MM.1S (cell line): Measurements from ENCODE around the gene GDF11.

ENCODE experiments used
- DNase-seq: peaks from one replicate; pipeline ENCODE4 v3.0.0-alpha.2; 2015
- H2AFZ ChIP-seq: fragments of 300-600 bp; sonication (generic); 2 replicates; pipeline ENCODE4 v1.6.0; 2016; ENCODE audit warnings: antibody characterized with exemption, low read length
- H3F3A ChIP-seq: fragments of 300-600 bp; sonication (generic); 2 replicates; pipeline ENCODE4 v1.6.1; 2016; ENCODE audit warnings: mild to moderate bottlenecking, antibody characterized with exemption, low read length, moderate library complexity, mixed read lengths; ENCODE audit not compliant: insufficient read depth
- H3K27ac ChIP-seq: fragments of 300-600 bp; sonication (generic); 2 replicates; pipeline ENCODE4 v1.5.1; 2016; ENCODE audit warnings: mild to moderate bottlenecking, low read length
- H3K27me3 ChIP-seq: fragments of 300-600 bp; sonication (generic); replicated peaks from 2 replicates; pipeline ENCODE4 v1.6.0; 2016; ENCODE audit warnings: low read length; ENCODE audit not compliant: insufficient read depth
- H3K36me3 ChIP-seq: fragments of 300-600 bp; sonication (generic); replicated peaks from 2 replicates; pipeline ENCODE4 v1.6.1; 2016; ENCODE audit warnings: mild to moderate bottlenecking, low read length, mixed read lengths; ENCODE audit not compliant: insufficient read depth
- H3K4me1 ChIP-seq: fragments of 300-600 bp; sonication (generic); 2 replicates; pipeline ENCODE4 v1.6.1; 2016; ENCODE audit warnings: low read length, mixed read lengths
- H3K4me2 ChIP-seq: fragments of 300-600 bp; sonication (generic); 2 replicates; pipeline ENCODE4 v1.6.0; 2016; ENCODE audit warnings: low read depth, low read length
- H3K4me3 ChIP-seq: fragments of 300-600 bp; sonication (generic); 2 replicates; pipeline ENCODE4 v1.5.1; 2016; ENCODE audit warnings: low read length, mixed read lengths
- H3K79me2 ChIP-seq: fragments of 300-600 bp; sonication (generic); 2 replicates; pipeline ENCODE4 v1.6.1; 2016; ENCODE audit warnings: mixed run types, low read length, mixed read lengths
- H3K9ac ChIP-seq: fragments of 300-600 bp; sonication (generic); 2 replicates; pipeline ENCODE4 v1.6.1; 2016; ENCODE audit warnings: low read length, mixed read lengths
- H3K9me2 ChIP-seq: fragments of 300-600 bp; sonication (generic); replicated peaks from 2 replicates; pipeline ENCODE4 v1.6.1; 2016; ENCODE audit warnings: mild to moderate bottlenecking, low read length, mixed read lengths; ENCODE audit not compliant: insufficient read depth
- H3K9me3 ChIP-seq: fragments of 300-600 bp; sonication (generic); replicated peaks from 2 replicates; pipeline ENCODE4 v1.6.1; 2016; ENCODE audit warnings: mild to moderate bottlenecking, low read length, mixed read lengths; ENCODE audit not compliant: insufficient read depth
- H4K20me1 ChIP-seq: fragments of 300-600 bp; sonication (generic); 2 replicates; pipeline ENCODE4 v1.6.1; 2016; ENCODE audit warnings: mild to moderate bottlenecking, low read length, moderate library complexity, mixed read lengths; ENCODE audit not compliant: insufficient read depth
- EZH2 ChIP-seq: fragments of 300-600 bp; sonication (generic); optimal IDR thresholded peaks from 2 replicates; pipeline ENCODE3; 2017; ENCODE audit warnings: low read depth, mild to moderate bottlenecking, antibody characterized with exemption, low read length, mixed read lengths
- EZH2phosphoT487 ChIP-seq: fragments of 300-600 bp; sonication (generic); IDR thresholded peaks from 2 replicates; pipeline ENCODE4 v1.6.1; 2018; ENCODE audit warnings: antibody characterized with exemption, low read length
- TF ChIP-seq, protein P1 (sequence below): fragments of 300-600 bp; sonication (generic); IDR thresholded peaks from 2 replicates; pipeline ENCODE4 v1.5.1; 2016; ENCODE audit warnings: antibody characterized with exemption, low read length, mixed read lengths

GDF11 gene

GRCh38 chr12:55727643-55728185 is 15.2 kb upstream of the GDF11 start:
- no peaks in the 10 kb centered on the region for H3K36me3 ChIP-seq
- peak overlapping the region; percentile 81 for H3K4me3 ChIP-seq
- H3K9me2 ChIP-seq: no peaks in the 10 kb centered on the region
- no peak overlapping the region for H3K27ac ChIP-seq
- no peaks in the 10 kb centered on the region for H4K20me1 ChIP-seq
- TF ChIP-seq EZH2phosphoT487 (no peak), EZH2 (no peak)
- TF ChIP-seq, protein P1, sequence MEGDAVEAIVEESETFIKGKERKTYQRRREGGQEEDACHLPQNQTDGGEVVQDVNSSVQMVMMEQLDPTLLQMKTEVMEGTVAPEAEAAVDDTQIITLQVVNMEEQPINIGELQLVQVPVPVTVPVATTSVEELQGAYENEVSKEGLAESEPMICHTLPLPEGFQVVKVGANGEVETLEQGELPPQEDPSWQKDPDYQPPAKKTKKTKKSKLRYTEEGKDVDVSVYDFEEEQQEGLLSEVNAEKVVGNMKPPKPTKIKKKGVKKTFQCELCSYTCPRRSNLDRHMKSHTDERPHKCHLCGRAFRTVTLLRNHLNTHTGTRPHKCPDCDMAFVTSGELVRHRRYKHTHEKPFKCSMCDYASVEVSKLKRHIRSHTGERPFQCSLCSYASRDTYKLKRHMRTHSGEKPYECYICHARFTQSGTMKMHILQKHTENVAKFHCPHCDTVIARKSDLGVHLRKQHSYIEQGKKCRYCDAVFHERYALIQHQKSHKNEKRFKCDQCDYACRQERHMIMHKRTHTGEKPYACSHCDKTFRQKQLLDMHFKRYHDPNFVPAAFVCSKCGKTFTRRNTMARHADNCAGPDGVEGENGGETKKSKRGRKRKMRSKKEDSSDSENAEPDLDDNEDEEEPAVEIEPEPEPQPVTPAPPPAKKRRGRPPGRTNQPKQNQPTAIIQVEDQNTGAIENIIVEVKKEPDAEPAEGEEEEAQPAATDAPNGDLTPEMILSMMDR: no peak
- H3K79me2 ChIP-seq: peaks cover 15% of the 10 kb centered on the region
- no peaks in the 10 kb centered on the region for H3K9me3 ChIP-seq
- peak overlapping the region; percentile 69 for H3K4me2 ChIP-seq
- no peaks in the 10 kb centered on the region for H3F3A ChIP-seq
- no peaks in the 10 kb centered on the region for H3K27me3 ChIP-seq
- peak overlapping the region; percentile 77; the same call in 1 of the 2 replicates for H3K9ac ChIP-seq
- no peak for DNase-seq
- peak overlapping the region; percentile 75; the same call in 1 of the 2 replicates for H2AFZ ChIP-seq
- peaks cover 16% of the 10 kb centered on the region for H3K4me1 ChIP-seq

GRCh38 chr12:55728186-55728938 is 14.6 kb upstream of the GDF11 start:
- Histone ChIP-seq H3K9me3 (no peaks in the 10 kb centered on the region), H3K79me2 (peaks cover 15% of the 10 kb centered on the region), H3K27me3 (no peaks in the 10 kb centered on the region), H3K4me1 (peaks cover 16% of the 10 kb centered on the region), H3K9me2 (no peaks in the 10 kb centered on the region), H3K27ac (no peak overlapping the region), H3K9ac (peak overlapping the region; percentile 77; the same call in 1 of the 2 replicates), H2AFZ (peak overlapping the region; percentile 75), H3K36me3 (no peaks in the 10 kb centered on the region), H3K4me3 (peak overlapping the region; percentile 81), H3K4me2 (peak overlapping the region; percentile 69), H3F3A (no peaks in the 10 kb centered on the region), H4K20me1 (no peaks in the 10 kb centered on the region)
- no peak for DNase-seq
- TF ChIP-seq, protein P1: no peak
- TF ChIP-seq EZH2phosphoT487 (no peak), EZH2 (no peak)

GRCh38 chr12:55728939-55729818 is 13.7 kb upstream of the GDF11 start, which contains the start of gene CD63:
TSS of gene CD63 (minus strand) at chr12:55729009. CDS start at chr12:55728341, 668 bp downstream.
- Histone ChIP-seq H3K27me3 (no peaks in the 10 kb centered on the region), H3K4me3 (peak within 1 kb of the TSS; percentile 81), H3K36me3 (no peaks in the 10 kb centered on the region), H3K9me2 (no peaks in the 10 kb centered on the region), H3K9me3 (no peaks in the 10 kb centered on the region), H3K27ac (peak within 1 kb of the TSS; percentile 43; the same call in 1 of the 2 replicates), H3K4me2 (peak within 1 kb of the TSS; percentile 95), H3K4me1 (peaks cover 16% of the 10 kb centered on the region), H3F3A (no peaks in the 10 kb centered on the region), H4K20me1 (no peaks in the 10 kb centered on the region), H3K9ac (peak within 1 kb of the TSS; percentile 77), H2AFZ (peak within 1 kb of the TSS; percentile 80), H3K79me2 (peaks cover 15% of the 10 kb centered on the region)
- peak; percentile 70 for DNase-seq
- TF ChIP-seq, protein P1: no peak
- no peak for TF ChIP-seq EZH2
- TF ChIP-seq EZH2phosphoT487: no peak
